Heart right ventricle (tissue), 16 donors: ENCODE data around the gene ZNF420. TPM values are rescaled to one million over a fixed set of nuclear protein-coding genes. Genes with fewer than 3 reads are reported as not detected.
"Not testable (repeated sequence)": the region's sequence is repeated elsewhere in the genome, so short reads cannot be mapped to it uniquely, and the experiment has no call there.

Experiments
- ATAC-seq, 8 donors: fragments of 200-7000 bp; cut with Tn5 transposase; one replicate each; pipeline ENCODE4 v1.9.1; 2020; ENCODE audit warnings: mild to moderate bottlenecking in 8 of 8, moderate library complexity in 8 of 8, moderate number of reproducible peaks in 1 of 8
- DNase-seq, 2 donors: peaks; one replicate each; pipeline ENCODE4 v3.0.0-alpha.2; 2020
- H3K27ac ChIP-seq, 10 donors: fragments of 200-600 bp; sonication (generic) in 2 of 10; one replicate each; pipeline versions ENCODE4 v1.5.0 to v1.8.0; 2020 to 2022; ENCODE audit warnings: mild to moderate bottlenecking in 3 of 10
- H3K27me3 ChIP-seq, 7 donors: fragments of 200-600 bp; one replicate each; pipeline ENCODE4 v1.8.0; 2021 to 2022; ENCODE audit warnings: mild to moderate bottlenecking in 2 of 7
- H3K36me3 ChIP-seq, 9 donors: fragments of 200-600 bp; sonication (generic) in 1 of 9; one replicate each; pipeline versions ENCODE4 v1.5.0 to v1.8.0; 2020 to 2022; ENCODE audit warnings: mild to moderate bottlenecking in 2 of 9
- H3K4me1 ChIP-seq, 9 donors: fragments of 200-600 bp; sonication (generic) in 1 of 9; one replicate each; pipeline versions ENCODE4 v1.5.0 to v1.8.0; 2020 to 2022; ENCODE audit warnings: mild to moderate bottlenecking in 4 of 9
- H3K4me3 ChIP-seq, 10 donors: fragments of 200-600 bp; sonication (generic) in 2 of 10; one replicate each; pipeline versions ENCODE4 v1.5.0 to v1.8.0; 2020 to 2022; ENCODE audit warnings: mild to moderate bottlenecking in 7 of 10, moderate library complexity in 2 of 10
- H3K9me3 ChIP-seq, 11 donors: fragments of 200-600 bp in 10 of 11; sonication (generic) in 2 of 11; one replicate each; pipeline versions ENCODE4 v1.5.0 to v1.8.0; 2013 to 2022; ENCODE audit warnings: mild to moderate bottlenecking in 2 of 11, control low read depth in 1 of 11, moderate library complexity in 1 of 11
- CTCF ChIP-seq, 9 donors: fragments of 200-600 bp; sonication (generic) in 2 of 9; IDR thresholded peaks; one replicate each; pipeline versions ENCODE4 v1.5.0 to v1.8.0; 2021 to 2022; ENCODE audit warnings: antibody characterized with exemption in 9 of 9, mild to moderate bottlenecking in 5 of 9, moderate library complexity in 1 of 9
- WGBS, 2 donors: extraction: QIAGEN DNeasy Blood & Tissue Kit; methylation state at CpG; one replicate each; pipeline ENCODE4 v1.1.7; 2013; ENCODE audit warnings: inconsistent platforms in 1 of 2; 5-methylcytosine and 5-hydroxymethylcytosine counted together
- intact Hi-C, 10 donors: fragments of 100-400 bp; cut with DNase I; formaldehyde crosslinking; loops; one replicate each; pipeline versions ENCODE4 v1.11.1 to v1.14.2; 2022
- polyA plus RNA-seq, 2 donors: library from polyadenylated mRNA; stranded (reverse); fragments of 200-250 nt; gene quantifications; one replicate each; pipeline ENCODE4 v1.2.3, GENCODE V29; 2013
- total RNA-seq, 10 donors: library from RNA; stranded (reverse); fragmentation: NEBNext Ultra II Directional in 3 of 10; extraction: Animal tissue kit (Norgen Biotek cat#: 25700) in 3 of 10; gene quantifications; one replicate each; pipeline versions ENCODE4 v1.2.1 to v1.2.4, GENCODE V29; 2021 to 2023
- donor health status: Arrhythmogenic right ventricular cardiomyopathy.
- donor health status: ischemic (EF 13 %, LVEDD 7.1; RV severe dilation, severe dysfunction).
- donor health status: healthy with polysubstance abuse.
- donor health status: DM: no; HTN: yes; CAD: no.
- donor health status: DM: no; HTN: no; CAD: no.
- donor health status: ischemic (EF 25% LVEDD 6.9; RV normal size, moderate dysfunction).
- donor health status: ischemic (EF 25% LVEDD 5.7; RV mildly dilated, moderate dysfunction).
- donor health status: healthy.
- donor health status: DM: yes; HTN: yes; CAD: no.
- donor health status: Ischemic cardiomyopathy.
- donor health status: ischemic (EF 35%, LVEDD 5.7; RV mildly dilated, moderate dysfunction).
- donor health status: nonischemic (EF 11% LVEDD 7.7; RV severe dilation, severe dysfunction).
- donor health status: DM: yes; HTN: yes; CAD: no.
- donor health status: PGD.
- donor health status: ischemic (EF 29% LVEDD 5.4; RV normal size, mild dysfunction).
- donor health status: nonischemic (EF 23%, LVEDD 6.1; RV moderate dilation, normal function).

ZNF420 gene
- total and polyA plus RNA-seq, 12 donors = 2.7 to 12.5 (median 8.2) TPM

- Histone ChIP-seq H3K4me1 (no peaks in the 10 kb centered on the region), H3K9me3 (peaks cover 4 to 99% (median 92%) of the 10 kb centered on the region in 11 donors), H3K4me3 (no peak overlapping the region), H3K27me3 (no peaks in the 10 kb centered on the region), H3K36me3 (peaks cover 0 to 94% (median 76%) of the 10 kb centered on the region in 9 donors), H3K27ac (no peak overlapping the region)
- intact Hi-C loops = no loop called here
- DNase-seq = no peak
- TF ChIP-seq CTCF (IDR thresholded peaks at IDR 0.05) = peak in 1 of 9 donors; percentile 19
- 90 to 95% methylated on average over 9 of the region's 9 CpGs for WGBS, 2 donors
- no peak for ATAC-seq
Measured at GRCh38 chr19:37114001-37114400, 35.8 kb downstream of the ZNF420 start.

- Histone ChIP-seq H3K36me3 (peaks cover 0 to 56% (median 15%) of the 10 kb centered on the region in 9 donors), H3K9me3 (peaks cover 0 to 93% (median 79%) of the 10 kb centered on the region in 11 donors)
- DNase-seq, intact Hi-C loops, ATAC-seq, H3K4me1 ChIP-seq, H3K27ac ChIP-seq, H3K27me3 ChIP-seq, H3K4me3 ChIP-seq: not testable (repeated sequence)
- WGBS, 2 donors = 98 to 100% methylated on average over 2 of the region's 3 CpGs
Measured at GRCh38 chr19:37122093-37122492, 43.9 kb downstream of the ZNF420 start.

GRCh38 chr19:37127999-37128820, 50.0 kb downstream of the ZNF420 start:
- 98 to 99% methylated on average over 12 of the region's 12 CpGs for WGBS, 2 donors
- no peak overlapping the region for H3K27ac ChIP-seq
- peaks cover 6 to 100% (median 50%) of the 10 kb centered on the region in 9 donors for H3K36me3 ChIP-seq
- DNase-seq (no peak), ATAC-seq (no peak)
- peaks cover 12 to 100% (median 100%) of the 10 kb centered on the region in 11 donors for H3K9me3 ChIP-seq
- no peaks in the 10 kb centered on the region for H3K27me3 ChIP-seq
- intact Hi-C loops = no loop called here
- H3K4me1 ChIP-seq = no peaks in the 10 kb centered on the region
- no peak overlapping the region for H3K4me3 ChIP-seq
- no peak for TF ChIP-seq CTCF (IDR thresholded peaks at IDR 0.05)

GRCh38 chr19:37128821-37129177, 50.6 kb downstream of the ZNF420 start:
- WGBS, 2 donors = 85 to 98% methylated on average over 3 of the region's 3 CpGs
- Histone ChIP-seq H3K27me3 (no peaks in the 10 kb centered on the region), H3K4me1 (no peaks in the 10 kb centered on the region), H3K4me3 (no peak overlapping the region), H3K9me3 (peaks cover 12 to 100% (median 100%) of the 10 kb centered on the region in 11 donors), H3K36me3 (peaks cover 6 to 100% (median 50%) of the 10 kb centered on the region in 9 donors), H3K27ac (no peak overlapping the region)
- no peak for DNase-seq
- ATAC-seq = no peak
- no peak for TF ChIP-seq CTCF (IDR thresholded peaks at IDR 0.05)
- intact Hi-C loops = no loop called here

- Histone ChIP-seq H3K27me3 (no peaks in the 10 kb centered on the region), H3K4me3 (no peak overlapping the region), H3K27ac (no peak overlapping the region), H3K4me1 (no peaks in the 10 kb centered on the region), H3K9me3 (peaks cover 0 to 100% (median 99%) of the 10 kb centered on the region in 11 donors), H3K36me3 (peaks cover 0 to 30% (median 0%) of the 10 kb centered on the region in 9 donors)
- no peak for TF ChIP-seq CTCF (IDR thresholded peaks at IDR 0.05)
- ATAC-seq (no peak), DNase-seq (no peak)
- intact Hi-C loops = no loop called here
- WGBS, 2 donors = 8 to 16% methylated on average over 1 of the region's 1 CpG
Measured at GRCh38 chr19:37136111-37136510, 57.9 kb downstream of the ZNF420 start.
